Lower leg skin (tissue), 4 donors: ENCODE data around the gene DRD3. TPM values are rescaled to one million over a fixed set of nuclear protein-coding genes. Genes with fewer than 3 reads are reported as not detected.

Source experiments
- DNase-seq, 2 donors: peaks; one replicate each; pipeline ENCODE4 v3.0.0-alpha.2; 2019; ENCODE audit warnings: low spot score in 2 of 2
- H3K4me3 ChIP-seq: fragments of 200-600 bp; sonication (generic); 2 replicates; pipeline ENCODE4 v1.5.1; 2017; ENCODE audit warnings: mild to moderate bottlenecking, low read depth; ENCODE audit not compliant: poor library complexity, severe bottlenecking
- POLR2A ChIP-seq, 2 donors: fragments of 450-650 bp; IDR thresholded peaks; one replicate each; pipeline ENCODE4 v1.6.1; 2016 to 2017; ENCODE audit warnings: antibody characterized with exemption in 2 of 2, mild to moderate bottlenecking in 1 of 2, moderate library complexity in 1 of 2
- WGBS, 2 donors: methylation state at CpG; one replicate each; pipeline ENCODE4 v1.1.5; 2018; 5-methylcytosine and 5-hydroxymethylcytosine counted together
- intact Hi-C: fragments of 100-400 bp; cut with DNase I; formaldehyde crosslinking; loops from one replicate; pipeline ENCODE4 v1.15.0; 2023; ENCODE audit warnings: low total_unique reads
- total RNA-seq, 4 donors: library from RNA; depleted of rRNA; stranded (reverse); fragments of >200 nt; gene quantifications; one replicate each; pipeline ENCODE4 v1.1.0, GENCODE V29; 2016
- TF ChIP-seq, protein P1 (sequence below), 3 donors: fragments of 450-650 bp; IDR thresholded peaks; one replicate each; pipeline ENCODE4 v1.5.1; 2016; ENCODE audit warnings: antibody characterized with exemption in 3 of 3, mild to moderate bottlenecking in 3 of 3, moderate library complexity in 2 of 3

The DRD3 gene
- total RNA-seq, 4 donors from 2014 or later, result not detected

- WGBS, 2 donors, result 75 to 81% methylated on average over 9 of the region's 9 CpGs
- H3K4me3 ChIP-seq, result no peak overlapping the region
- no peak for TF ChIP-seq POLR2A (IDR thresholded peaks at IDR 0.05)
- TF ChIP-seq, protein P1, sequence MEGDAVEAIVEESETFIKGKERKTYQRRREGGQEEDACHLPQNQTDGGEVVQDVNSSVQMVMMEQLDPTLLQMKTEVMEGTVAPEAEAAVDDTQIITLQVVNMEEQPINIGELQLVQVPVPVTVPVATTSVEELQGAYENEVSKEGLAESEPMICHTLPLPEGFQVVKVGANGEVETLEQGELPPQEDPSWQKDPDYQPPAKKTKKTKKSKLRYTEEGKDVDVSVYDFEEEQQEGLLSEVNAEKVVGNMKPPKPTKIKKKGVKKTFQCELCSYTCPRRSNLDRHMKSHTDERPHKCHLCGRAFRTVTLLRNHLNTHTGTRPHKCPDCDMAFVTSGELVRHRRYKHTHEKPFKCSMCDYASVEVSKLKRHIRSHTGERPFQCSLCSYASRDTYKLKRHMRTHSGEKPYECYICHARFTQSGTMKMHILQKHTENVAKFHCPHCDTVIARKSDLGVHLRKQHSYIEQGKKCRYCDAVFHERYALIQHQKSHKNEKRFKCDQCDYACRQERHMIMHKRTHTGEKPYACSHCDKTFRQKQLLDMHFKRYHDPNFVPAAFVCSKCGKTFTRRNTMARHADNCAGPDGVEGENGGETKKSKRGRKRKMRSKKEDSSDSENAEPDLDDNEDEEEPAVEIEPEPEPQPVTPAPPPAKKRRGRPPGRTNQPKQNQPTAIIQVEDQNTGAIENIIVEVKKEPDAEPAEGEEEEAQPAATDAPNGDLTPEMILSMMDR (IDR thresholded peaks at IDR 0.05), result no peak
- no peak for DNase-seq
- intact Hi-C loops, result no loop called here
These were observed 23.5 kb downstream of the DRD3 start for GRCh38 chr3:114155370-114155821.

GRCh38 chr3:114154321-114154821, 24.5 kb downstream of the DRD3 start:
- TF ChIP-seq, protein P1 (IDR thresholded peaks at IDR 0.05), result no peak
- TF ChIP-seq POLR2A (IDR thresholded peaks at IDR 0.05), result no peak
- intact Hi-C loops, result no loop called here
- 53 to 54% methylated on average over 6 of the region's 6 CpGs for WGBS, 2 donors
- no peak for DNase-seq
- H3K4me3 ChIP-seq, result no peak overlapping the region

GRCh38 chr3:114152519-114153151, 26.2 kb downstream of the DRD3 start:
- no peak for TF ChIP-seq POLR2A (IDR thresholded peaks at IDR 0.05)
- TF ChIP-seq, protein P1 (IDR thresholded peaks at IDR 0.05), result no peak
- intact Hi-C loops, result no loop called here
- H3K4me3 ChIP-seq, result peak overlapping the region; percentile 34

DNA sequence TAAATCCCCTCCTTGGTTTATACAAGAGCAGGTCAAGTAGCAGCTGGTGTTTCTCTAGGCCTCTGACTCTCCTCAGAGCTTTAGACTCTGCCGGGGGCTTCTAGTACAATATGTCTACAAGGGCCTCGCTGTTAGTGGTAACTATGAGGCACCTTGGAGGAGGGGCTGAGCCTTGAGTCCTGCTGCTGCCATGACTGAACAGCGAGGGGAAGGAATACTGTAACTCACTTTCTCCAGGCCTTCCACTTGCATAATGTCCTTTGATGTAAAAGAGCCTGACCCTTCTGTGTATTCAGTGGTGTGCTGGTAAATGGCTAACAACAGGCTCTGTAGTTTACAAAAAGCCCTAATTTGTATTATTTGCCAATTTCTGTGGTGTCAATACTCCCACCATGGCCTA, 27.8 kb downstream of the DRD3 start:
- TF ChIP-seq, protein P1 (IDR thresholded peaks at IDR 0.05), result no peak
- no peak for TF ChIP-seq POLR2A (IDR thresholded peaks at IDR 0.05)
- WGBS, 2 donors, result 90 to 98% methylated on average over 3 of the region's 3 CpGs
- DNase-seq, result no peak
- intact Hi-C loops, result no loop called here
- H3K4me3 ChIP-seq, result no peak overlapping the region

More at GRCh38 chr3:114152519-114153151, 26.2 kb downstream of the DRD3 start:
- 4 to 6% methylated on average over 21 of the region's 35 CpGs for WGBS, 2 donors
- peak; percentile 60 to 93 for DNase-seq

DNA sequence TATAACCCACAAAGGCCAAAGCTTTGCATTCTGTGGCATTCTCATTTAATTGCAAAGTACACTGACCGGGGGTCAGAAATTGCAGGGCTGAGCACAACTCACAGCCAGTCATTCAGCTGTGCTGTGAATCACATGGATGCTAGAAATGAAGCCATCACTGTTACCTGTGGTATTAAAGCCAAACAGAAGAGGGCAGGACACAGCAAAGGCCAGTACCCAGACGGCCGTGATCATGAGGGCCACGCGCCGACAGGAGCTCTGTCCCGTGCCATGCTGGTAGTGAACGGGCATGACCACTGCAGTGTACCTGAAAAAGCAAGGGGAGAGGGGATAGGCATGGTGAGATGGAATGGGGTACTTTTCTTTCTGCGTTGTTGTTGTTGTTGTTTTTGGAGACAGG, 31.6 kb downstream of the DRD3 start:
- 89% methylated on average over 9 of the region's 9 CpGs for WGBS, 2 donors
- H3K4me3 ChIP-seq, result no peak overlapping the region
- TF ChIP-seq, protein P1 (IDR thresholded peaks at IDR 0.05), result no peak
- no peak for TF ChIP-seq POLR2A (IDR thresholded peaks at IDR 0.05)
- intact Hi-C loops, result no loop called here
- no peak for DNase-seq
